HUES48 (cell line): Measurements from ENCODE around the gene BAIAP2L2.
"Not testable (repeated sequence)": the region's sequence is repeated elsewhere in the genome, so short reads cannot be mapped to it uniquely, and the experiment has no call there.

Experiments
- H3K27ac ChIP-seq: one replicate; pipeline ENCODE4 v1.7.0; 2013; ENCODE audit warnings: low read depth, low read length, inconsistent platforms
- H3K27me3 ChIP-seq: 2 replicates; pipeline ENCODE4 v1.6.1; 2013; ENCODE audit warnings: mild to moderate bottlenecking, low read length; ENCODE audit not compliant: control insufficient read depth, insufficient read depth
- H3K36me3 ChIP-seq: 2 replicates; pipeline ENCODE4 v1.6.1; 2013; ENCODE audit warnings: low read length; ENCODE audit not compliant: control insufficient read depth, insufficient read depth
- H3K4me1 ChIP-seq: 2 replicates; pipeline ENCODE4 v1.6.1; 2013; ENCODE audit warnings: mild to moderate bottlenecking, low read length; ENCODE audit not compliant: control insufficient read depth, insufficient read depth
- H3K4me3 ChIP-seq: 2 replicates; pipeline ENCODE4 v1.5.1; 2013; ENCODE audit warnings: mild to moderate bottlenecking, low read depth, low read length
- H3K9ac ChIP-seq: 2 replicates; pipeline ENCODE4 v1.6.1; 2013; ENCODE audit warnings: mild to moderate bottlenecking, low read depth, low read length, moderate library complexity
- H3K9me3 ChIP-seq: 2 replicates; pipeline ENCODE4 v1.6.1; 2013; ENCODE audit warnings: low read length; ENCODE audit not compliant: control insufficient read depth, insufficient read depth

BAIAP2L2 gene

GRCh38 chr22:38041760-38042487 lies 68.6 kb downstream of the BAIAP2L2 start:
- Histone ChIP-seq H3K9me3 (no peaks in the 10 kb centered on the region), H3K36me3 (no peaks in the 10 kb centered on the region), H3K27ac (no peak overlapping the region), H3K9ac (no peak overlapping the region), H3K27me3 (no peaks in the 10 kb centered on the region; the same call in 1 of the 2 replicates), H3K4me1 (no peaks in the 10 kb centered on the region), H3K4me3 (no peak overlapping the region)

- Histone ChIP-seq H3K4me3 (no peak overlapping the region), H3K9me3 (no peaks in the 10 kb centered on the region), H3K4me1 (no peaks in the 10 kb centered on the region), H3K27ac (no peak overlapping the region), H3K36me3 (no peaks in the 10 kb centered on the region), H3K9ac (no peak overlapping the region), H3K27me3 (no peaks in the 10 kb centered on the region; the same call in 1 of the 2 replicates)
Measured at GRCh38 chr22:38040953-38041759, 69.3 kb downstream of the BAIAP2L2 start.

DNA sequence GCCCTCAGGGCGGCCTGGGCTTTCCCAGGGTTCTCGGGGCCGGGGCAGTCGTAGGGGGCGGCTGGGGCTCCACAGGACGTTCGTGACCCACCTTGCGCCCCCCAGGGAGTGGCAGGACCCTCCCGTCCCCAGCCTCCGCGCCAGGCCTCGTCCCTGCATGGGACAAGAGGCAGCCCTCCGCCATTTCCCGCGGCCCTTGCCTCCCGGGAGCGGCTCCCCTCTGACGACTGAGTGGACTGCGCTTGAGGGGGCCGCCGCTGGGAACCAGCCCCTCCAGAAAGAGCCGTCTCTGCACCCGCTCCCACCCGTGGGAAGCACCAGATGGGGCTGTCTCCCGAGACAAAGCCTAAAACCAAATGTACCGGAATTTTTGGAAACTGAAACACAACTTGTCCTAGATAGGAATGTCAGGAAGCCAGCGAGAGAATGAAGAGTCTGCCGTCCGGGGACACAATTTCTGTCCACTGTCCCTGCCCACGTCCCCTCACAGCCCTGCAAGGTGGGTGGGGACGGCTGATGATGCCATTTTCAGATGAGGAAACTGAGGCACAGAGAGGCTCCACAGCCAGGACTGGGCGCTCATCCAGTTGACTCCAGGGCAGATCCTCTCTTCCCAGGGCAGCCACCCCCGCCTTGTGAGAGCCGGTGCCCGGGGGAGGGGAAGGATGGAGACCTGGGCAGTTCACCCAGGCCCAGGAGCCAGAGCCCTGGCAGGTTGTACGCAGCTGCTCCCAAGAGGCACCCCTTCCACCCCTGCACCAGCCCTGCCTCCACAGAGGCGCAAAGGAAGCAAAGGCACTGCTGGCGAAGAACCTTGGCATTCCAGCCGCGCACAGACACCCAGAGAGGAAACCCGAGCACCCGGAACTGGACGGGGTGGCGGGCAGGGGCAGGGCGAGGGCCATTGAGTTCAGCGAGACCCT lies 71.3 kb downstream of the BAIAP2L2 start:
- Histone ChIP-seq H3K4me1 (peaks cover 9% of the 10 kb centered on the region), H3K9ac (no peak overlapping the region), H3K27me3 (no peaks in the 10 kb centered on the region; the same call in 1 of the 2 replicates), H3K4me3 (no peak overlapping the region), H3K9me3 (no peaks in the 10 kb centered on the region), H3K27ac (no peak overlapping the region), H3K36me3 (no peaks in the 10 kb centered on the region)

DNA sequence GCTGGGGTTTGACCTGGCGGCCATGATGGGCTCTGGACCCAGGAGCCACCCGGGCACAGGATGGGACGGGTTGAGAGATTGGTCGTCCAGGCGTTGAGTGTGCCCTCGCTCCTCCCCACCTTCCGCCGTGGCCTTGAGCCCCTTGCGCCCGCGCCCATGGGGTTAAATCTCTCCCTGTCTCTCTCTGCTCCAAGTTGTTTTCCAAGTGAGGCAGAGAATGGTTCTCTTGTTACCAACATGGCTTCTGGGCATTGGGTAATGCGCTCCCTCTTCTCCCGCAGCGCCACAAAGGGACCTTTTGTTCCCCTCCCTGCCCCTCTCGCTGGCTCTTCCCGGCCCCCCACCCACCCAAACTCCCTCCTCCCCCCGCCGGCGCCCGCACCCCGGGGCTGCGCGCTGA lies 72.1 kb downstream of the BAIAP2L2 start:
- no peaks in the 10 kb centered on the region for H3K36me3 ChIP-seq
- peaks cover 15% of the 10 kb centered on the region for H3K4me1 ChIP-seq
- H3K27me3 ChIP-seq = no peaks in the 10 kb centered on the region; the same call in 1 of the 2 replicates
- no peak overlapping the region for H3K27ac ChIP-seq
- no peak overlapping the region for H3K4me3 ChIP-seq
- H3K9ac ChIP-seq = no peak overlapping the region
- H3K9me3 ChIP-seq = no peaks in the 10 kb centered on the region

GRCh38 chr22:38037367-38038150 lies 72.9 kb downstream of the BAIAP2L2 start:
- H3K36me3 ChIP-seq, H3K9ac ChIP-seq, H3K27me3 ChIP-seq, H3K4me3 ChIP-seq, H3K27ac ChIP-seq, H3K9me3 ChIP-seq: not testable (repeated sequence)
- H3K4me1 ChIP-seq = peaks cover 15% of the 10 kb centered on the region

- H3K4me1 ChIP-seq = peaks cover 15% of the 10 kb centered on the region
- no peaks in the 10 kb centered on the region for H3K9me3 ChIP-seq
- H3K4me3 ChIP-seq = no peak overlapping the region
- no peaks in the 10 kb centered on the region for H3K36me3 ChIP-seq
- no peak overlapping the region for H3K27ac ChIP-seq
- no peaks in the 10 kb centered on the region; the same call in 1 of the 2 replicates for H3K27me3 ChIP-seq
- no peak overlapping the region for H3K9ac ChIP-seq
Measured at GRCh38 chr22:38036392-38037062, 74.0 kb downstream of the BAIAP2L2 start.

DNA sequence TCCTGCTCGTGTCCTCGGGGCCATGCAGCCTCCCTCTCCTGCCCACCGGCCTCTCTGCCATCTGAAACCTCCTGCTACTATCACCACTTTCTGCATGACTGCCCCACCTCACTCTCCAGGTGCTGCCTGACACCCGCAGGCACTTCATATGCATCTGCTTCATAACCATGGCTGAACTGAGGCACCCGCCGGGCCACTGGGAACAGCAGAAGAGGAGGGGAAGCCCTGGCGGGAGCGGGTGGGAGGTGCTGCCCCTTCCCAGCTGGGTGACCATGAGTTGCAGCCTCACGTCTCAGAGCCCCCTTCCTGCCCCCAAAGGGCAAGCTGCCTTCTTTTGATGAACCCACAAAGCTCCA lies 75.0 kb downstream of the BAIAP2L2 start:
- Histone ChIP-seq H3K9ac (no peak overlapping the region), H3K36me3 (no peaks in the 10 kb centered on the region), H3K27me3 (no peaks in the 10 kb centered on the region), H3K4me1 (peaks cover 20% of the 10 kb centered on the region), H3K4me3 (no peak overlapping the region), H3K9me3 (no peaks in the 10 kb centered on the region), H3K27ac (no peak overlapping the region)
